H1 (cell line): Measurements from ENCODE around the gene PBX1. TPM values are rescaled to one million over a fixed set of nuclear protein-coding genes. Genes with fewer than 3 reads are reported as not detected.

Source experiments
- CTCF ChIA-PET: fragments of 300-600 bp; sonication (Branson Sonifier 250); formaldehyde crosslinking; loops from one replicate; lab custom pipeline; 2021; ENCODE audit not compliant: partially characterized antibody; lab: Charles Lee
- POLR2A ChIA-PET: fragments of 300-600 bp; sonication (Branson Sonifier 250); formaldehyde crosslinking; loops from one replicate; lab custom pipeline; 2021; ENCODE audit warnings: inconsistent platforms; ENCODE audit not compliant: partially characterized antibody; lab: Charles Lee
- DNase-seq, 2 experiments: peaks; one replicate each; pipeline versions ENCODE4 v3.0.0 to v3.0.0-alpha.2; 2010 to 2022; ENCODE audit warnings: low spot score in 2 of 2, low read depth in 1 of 2, mixed read lengths in 1 of 2
- FAIRE-seq: peaks from 2 replicates; lab custom pipeline; 2011; peaks lifted over from hg19 to GRCh38; lab: Jason Lieb, UNC
- H2AFZ ChIP-seq: 2 replicates; pipeline ENCODE4 v1.8.1; 2012; ENCODE audit warnings: low read length, inconsistent platforms
- H2AK5ac ChIP-seq: 2 replicates; pipeline ENCODE4 v1.6.1; 2013; ENCODE audit warnings: low read depth, low read length
- H2BK120ac ChIP-seq: replicated peaks from 2 replicates; pipeline ENCODE3; 2013; ENCODE audit warnings: low read depth, low read length, inconsistent platforms
- H2BK12ac ChIP-seq: 2 replicates; pipeline ENCODE4 v1.6.1; 2013; ENCODE audit warnings: low read depth, low read length
- H2BK15ac ChIP-seq: 2 replicates; pipeline ENCODE4 v1.6.1; 2013; ENCODE audit warnings: low read length
- H2BK20ac ChIP-seq: 2 replicates; pipeline ENCODE4 v1.6.1; 2013; ENCODE audit warnings: low read length
- H2BK5ac ChIP-seq: 2 replicates; pipeline ENCODE4 v1.6.1; 2013; ENCODE audit warnings: low read depth, low read length
- H3K14ac ChIP-seq: 2 replicates; pipeline ENCODE4 v1.6.1; 2013; ENCODE audit warnings: inconsistent platforms; ENCODE audit not compliant: insufficient read length
- H3K18ac ChIP-seq: 2 replicates; pipeline ENCODE4 v1.6.1; 2013; ENCODE audit warnings: low read length; ENCODE audit errors: extremely low read depth
- H3K23ac ChIP-seq: 2 replicates; pipeline ENCODE4 v1.6.1; 2013; ENCODE audit warnings: inconsistent platforms; ENCODE audit not compliant: insufficient read length
- H3K23me2 ChIP-seq: 2 replicates; pipeline ENCODE4 v1.6.1; 2013; ENCODE audit warnings: low read depth, low read length
- H3K27ac ChIP-seq: 2 replicates; pipeline ENCODE4 v1.6.1; 2011; ENCODE audit warnings: low read depth, low read length, inconsistent platforms
- H3K27me3 ChIP-seq, 4 experiments: replicated peaks in 1 of 4; 1 replicate in 1 of 4; 2 replicates in 3 of 4; pipeline versions ENCODE4 v1.6.1 to v1.8.1; 2011 to 2013; ENCODE audit warnings: low read length in 3 of 4, mild to moderate bottlenecking in 3 of 4, inconsistent platforms in 2 of 4, mixed read lengths in 2 of 4, moderate library complexity in 1 of 4; ENCODE audit not compliant: control insufficient read depth in 3 of 4, insufficient read depth in 3 of 4; ENCODE audit errors: extremely low read depth in 1 of 4
- H3K36me3 ChIP-seq, 4 experiments: 2 replicates each; pipeline versions ENCODE4 v1.6.1 to v1.8.1; 2011 to 2013; ENCODE audit warnings: mild to moderate bottlenecking in 4 of 4, low read length in 3 of 4, moderate library complexity in 2 of 4, control low read depth in 1 of 4, inconsistent platforms in 1 of 4; ENCODE audit not compliant: insufficient read depth in 4 of 4, control insufficient read depth in 2 of 4
- H3K4ac ChIP-seq: replicated peaks from 2 replicates; pipeline ENCODE3; 2013; ENCODE audit warnings: low read length, low read depth, mixed read lengths, inconsistent platforms; ENCODE audit not compliant: insufficient read length
- H3K4me1 ChIP-seq, 4 experiments: replicated peaks in 1 of 4; 1 replicate in 1 of 4; 2 replicates in 3 of 4; pipeline versions ENCODE4 v1.6.1 to v1.8.1; 2011 to 2013; ENCODE audit warnings: low read length in 3 of 4, inconsistent platforms in 2 of 4, mixed read lengths in 1 of 4; ENCODE audit not compliant: insufficient read depth in 4 of 4, control insufficient read depth in 3 of 4
- H3K4me2 ChIP-seq, 2 experiments: 2 replicates each; pipeline versions ENCODE4 v1.6.1 to v1.8.1; 2011 to 2013; ENCODE audit warnings: low read depth in 2 of 2, low read length in 2 of 2, control low read depth in 1 of 2, inconsistent platforms in 1 of 2, mild to moderate bottlenecking in 1 of 2; ENCODE audit not compliant: insufficient read depth in 1 of 2
- H3K4me3 ChIP-seq, 4 experiments: fragments of 200-600, 300-600 bp in 1 of 4; sonication (generic), shearing (Covaris generic), sonication (Bioruptor Twin) in 1 of 4; 2 replicates each; pipeline versions ENCODE4 v1.5.1 to v1.8.1; 2011 to 2016; ENCODE audit warnings: low read length in 4 of 4, low read depth in 3 of 4, control low read depth in 2 of 4, inconsistent platforms in 2 of 4, mild to moderate bottlenecking in 2 of 4, mixed read lengths in 1 of 4, moderate library complexity in 1 of 4; ENCODE audit not compliant: insufficient read depth in 2 of 4; ENCODE audit errors: extremely low read depth in 1 of 4
- H3K56ac ChIP-seq: replicated peaks from 2 replicates; pipeline ENCODE3; 2013; ENCODE audit warnings: low read depth, mild to moderate bottlenecking, mixed read lengths, low read length, inconsistent platforms; ENCODE audit not compliant: insufficient read length
- H3K79me1 ChIP-seq: 2 replicates; pipeline ENCODE4 v1.6.1; 2013; ENCODE audit warnings: low read depth, low read length, control low read depth
- H3K79me2 ChIP-seq, 2 experiments: 2 replicates each; pipeline versions ENCODE4 v1.6.1 to v1.8.1; 2012 to 2013; ENCODE audit warnings: low read length in 2 of 2, mild to moderate bottlenecking in 2 of 2, inconsistent platforms in 1 of 2; ENCODE audit not compliant: insufficient read depth in 2 of 2, control insufficient read depth in 1 of 2
- H3K9ac ChIP-seq, 4 experiments: replicated peaks in 1 of 4; 1 replicate in 1 of 4; 2 replicates in 3 of 4; pipeline versions ENCODE4 v1.6.1 to v1.8.1; 2011 to 2013; ENCODE audit warnings: low read depth in 3 of 4, low read length in 3 of 4, control low read depth in 2 of 4, mild to moderate bottlenecking in 2 of 4, moderate library complexity in 2 of 4, inconsistent platforms in 1 of 4; ENCODE audit errors: extremely low read depth in 1 of 4
- H3K9me3 ChIP-seq, 2 experiments: 2 replicates each; pipeline versions ENCODE4 v1.6.1 to v1.8.1; 2012 to 2013; ENCODE audit warnings: mild to moderate bottlenecking in 2 of 2, moderate library complexity in 2 of 2, control low read depth in 1 of 2, inconsistent platforms in 1 of 2, low read depth in 1 of 2, low read length in 1 of 2, mixed read lengths in 1 of 2; ENCODE audit not compliant: insufficient read depth in 2 of 2
- H4K20me1 ChIP-seq, 2 experiments: replicated peaks in 1 of 2; 2 replicates each; pipeline versions ENCODE3 to v1.8.1; 2011 to 2013; ENCODE audit warnings: inconsistent platforms in 2 of 2, low read length in 2 of 2, mild to moderate bottlenecking in 1 of 2; ENCODE audit not compliant: insufficient read depth in 2 of 2, control insufficient read depth in 1 of 2
- H4K5ac ChIP-seq: 2 replicates; pipeline ENCODE4 v1.6.1; 2013; ENCODE audit warnings: low read length, low read depth, mixed read lengths, inconsistent platforms; ENCODE audit not compliant: insufficient read length
- H4K8ac ChIP-seq: 2 replicates; pipeline ENCODE4 v1.8.0; 2013; ENCODE audit warnings: mild to moderate bottlenecking, moderate library complexity, low read length, inconsistent platforms; ENCODE audit not compliant: insufficient read depth; ENCODE audit errors: extremely low read depth
- H4K91ac ChIP-seq: replicated peaks from 2 replicates; pipeline ENCODE3; 2013; ENCODE audit warnings: low read length, mixed read lengths, inconsistent platforms; ENCODE audit not compliant: insufficient read length
- CHD2 ChIP-seq: IDR thresholded peaks from 2 replicates; pipeline ENCODE4 v1.6.1; 2012; ENCODE audit warnings: low read length, improper control_type of control experiment
- CREB1 ChIP-seq: IDR thresholded peaks from 2 replicates; pipeline ENCODE4 v1.6.1; 2012; ENCODE audit warnings: inconsistent platforms
- NANOG ChIP-seq: IDR thresholded peaks from 2 replicates; pipeline ENCODE4 v1.6.1; 2011; ENCODE audit warnings: low read length, low read depth, mild to moderate bottlenecking, inconsistent platforms; ENCODE audit not compliant: insufficient read depth, poor library complexity, severe bottlenecking
- SIRT6 ChIP-seq: IDR thresholded peaks from one replicate; pipeline ENCODE4 v1.7.1; 2012; ENCODE audit warnings: low read length, inconsistent platforms
- ZNF274 ChIP-seq: IDR thresholded peaks from 2 replicates; pipeline ENCODE4 v1.7.0; 2012; ENCODE audit warnings: low read length, borderline replicate concordance; ENCODE audit errors: extremely low read depth
- WGBS, 2 experiments: shearing (Covaris generic) in 1 of 2; methylation state at CpG; one replicate each; pipeline versions ENCODE4 v1.1.6 to v1.1.7; 2013 to 2015; ENCODE audit warnings: low lambda C conversion rate in 2 of 2, mixed read lengths in 2 of 2, inconsistent platforms in 1 of 2, low coverage in 1 of 2, missing lambda C conversion rate in 1 of 2; ENCODE audit not compliant: insufficient replicate concordance in 2 of 2, insufficient coverage in 1 of 2, insufficient read length in 1 of 2; ENCODE audit errors: extremely low coverage in 1 of 2, missing lambda C conversion rate in 1 of 2; 5-methylcytosine and 5-hydroxymethylcytosine counted together
- polyA plus RNA-seq, 7 experiments: library from polyadenylated mRNA; depleted of rRNA in 3 of 7; stranded (reverse) in 5 of 7; unstranded in 2 of 7; fragments of >200 nt in 5 of 7; fragments of 200-250 nt in 2 of 7; gene quantifications; 1 replicate in 5 of 7; 2 replicates in 1 of 7; 4 replicates in 1 of 7; pipeline versions ENCODE4 v1.2.1 to v1.2.3, GENCODE V29; 2011 to 2013; ENCODE audit warnings: missing spikeins in 2 of 7, mixed read lengths in 2 of 7
- total RNA-seq: library from RNA; stranded (reverse); fragmentation: NEBNext Ultra II Directional; extraction: Animal tissue kit (Norgen Biotek cat#: 25700); gene quantifications from 2 replicates; pipeline ENCODE4 v1.2.1, GENCODE V29; 2021
- TF ChIP-seq, protein P1 (sequence below): IDR thresholded peaks from 2 replicates; pipeline ENCODE4 v1.6.1; 2011; ENCODE audit warnings: low read depth, mild to moderate bottlenecking, low read length; ENCODE audit not compliant: insufficient read depth
- TF ChIP-seq, protein P2 (sequence below): IDR thresholded peaks from 2 replicates; pipeline ENCODE4 v1.6.1; 2012; ENCODE audit warnings: inconsistent platforms
- TF ChIP-seq, protein P3 (sequence below): IDR thresholded peaks from 2 replicates; pipeline ENCODE4 v1.6.1; 2012; ENCODE audit warnings: inconsistent platforms

PBX1 gene
- total and polyA plus RNA-seq, 2 of the 8 experiments (the other 6 are each of a cell fraction or from before 2014, with no cell fraction given) = 87.4 to 124 TPM

DNA sequence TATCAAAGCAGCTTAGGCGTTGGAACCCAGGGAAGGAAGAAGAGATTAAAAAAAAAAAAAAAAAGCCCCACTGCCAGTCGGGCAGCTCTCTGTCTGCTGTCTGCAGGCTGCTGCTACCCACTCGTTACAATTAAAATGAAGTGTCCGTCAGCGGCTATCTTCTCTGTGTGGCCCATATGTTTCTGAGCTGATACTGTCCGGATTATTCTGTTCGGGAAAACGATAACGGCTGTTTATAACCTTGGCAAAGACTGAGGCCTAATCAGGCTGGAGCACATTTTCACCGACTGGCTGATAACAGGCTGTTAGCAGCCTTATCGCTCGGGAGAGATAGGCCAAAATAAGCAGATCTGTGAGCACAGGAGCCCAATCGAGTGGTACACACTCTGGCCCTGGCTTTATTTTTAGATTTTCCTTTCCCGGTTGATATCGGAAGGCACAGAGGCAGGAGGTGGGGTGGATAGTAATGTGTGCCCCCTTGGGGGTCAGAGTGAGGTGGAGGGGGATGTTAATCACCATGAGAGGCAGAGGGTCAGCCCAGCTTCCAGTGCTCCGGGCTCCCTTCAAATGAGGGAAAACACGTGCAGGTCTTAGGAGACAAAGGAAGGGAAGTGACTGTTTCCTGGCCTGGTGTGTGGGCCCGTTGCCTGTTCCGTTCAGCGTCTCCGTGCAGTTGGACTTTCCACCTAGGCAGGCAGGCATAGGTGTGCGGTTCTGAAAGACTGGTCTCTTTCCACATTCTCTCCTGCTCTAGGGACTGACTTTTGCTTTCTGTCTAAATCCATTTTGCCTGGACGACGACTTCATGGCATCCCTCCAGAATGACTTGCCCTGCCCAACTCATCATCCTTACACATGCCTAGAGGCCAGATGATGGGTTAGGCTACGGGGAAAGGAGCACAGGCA is 153.4 kb downstream of the PBX1 start:
- DNase-seq (no peak), FAIRE-seq (no peak)
- peak overlapping the region; percentile 24 to 25; a peak in 2 of 4 replicates for H3K4me2 ChIP-seq
- peaks cover 10% of the 10 kb centered on the region for H3K79me1 ChIP-seq
- WGBS, 2 experiments = 83% methylated on average over 25 of the region's 25 CpGs; no CpG with 5 or more reads in 1 of the 2 experiments
- no peaks in the 10 kb centered on the region for H3K27me3 ChIP-seq
- no peak overlapping the region for H3K14ac ChIP-seq
- H4K5ac ChIP-seq = no peak overlapping the region
- no peaks in the 10 kb centered on the region for H3K9me3 ChIP-seq
- no peak overlapping the region for H3K4me3 ChIP-seq
- H3K36me3 ChIP-seq = no peaks in the 10 kb centered on the region
- H3K27ac ChIP-seq = 0 out of 2 replicates have a peak overlapping the region, but pooled peaks have one; percentile 29
- no peak overlapping the region for H2BK20ac ChIP-seq
- H3K23me2 ChIP-seq = no peaks in the 10 kb centered on the region; the same call in 1 of the 2 replicates
- H3K18ac ChIP-seq = peak overlapping the region; percentile 20; the same call in 1 of the 2 replicates
- peaks cover 8 to 16% of the 10 kb centered on the region in 2 experiments for H4K20me1 ChIP-seq
- peak overlapping the region; percentile 29 for H2AK5ac ChIP-seq
- H2BK120ac ChIP-seq = no peak overlapping the region
- ChIA-PET POLR2A (interaction anchor here (1.0 to 1.7 kb wide), 3 partner anchors 9 to 40 kb away, joined by 3 to 4 read pairs (median 3); no protein-coding TSS in a partner anchor), CTCF (interaction anchor here (1.4 kb wide), 1 partner anchor 18 kb away, joined by 4 read pairs; no protein-coding TSS in a partner anchor)
- H4K91ac ChIP-seq = no peak overlapping the region
- no peak overlapping the region for H3K4ac ChIP-seq
- peak overlapping the region; percentile 45; the same call in 1 of the 2 replicates for H2BK12ac ChIP-seq
- peaks cover 0 to 89% of the 10 kb centered on the region in 2 experiments; a peak in 2 of 4 replicates for H3K79me2 ChIP-seq
- H2BK15ac ChIP-seq = peak overlapping the region; percentile 31; the same call in 1 of the 2 replicates
- H2AFZ ChIP-seq = no peak overlapping the region
- H3K4me1 ChIP-seq = peaks cover 11 to 19% (median 18%) of the 10 kb centered on the region in 4 experiments
- H3K9ac ChIP-seq = no peak overlapping the region
- no peak overlapping the region for H4K8ac ChIP-seq
- H3K23ac ChIP-seq = no peak overlapping the region
- 0 out of 2 replicates have a peak overlapping the region, but pooled peaks have one; percentile 1 for H2BK5ac ChIP-seq
- no peak overlapping the region for H3K56ac ChIP-seq
- TF ChIP-seq, protein P1, sequence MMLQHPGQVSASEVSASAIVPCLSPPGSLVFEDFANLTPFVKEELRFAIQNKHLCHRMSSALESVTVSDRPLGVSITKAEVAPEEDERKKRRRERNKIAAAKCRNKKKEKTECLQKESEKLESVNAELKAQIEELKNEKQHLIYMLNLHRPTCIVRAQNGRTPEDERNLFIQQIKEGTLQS = no peak
- TF ChIP-seq CREB1 (no peak), SIRT6 (no peak), ZNF274 (no peak), NANOG (no peak), CHD2 (no peak)
- TF ChIP-seq, protein P2, sequence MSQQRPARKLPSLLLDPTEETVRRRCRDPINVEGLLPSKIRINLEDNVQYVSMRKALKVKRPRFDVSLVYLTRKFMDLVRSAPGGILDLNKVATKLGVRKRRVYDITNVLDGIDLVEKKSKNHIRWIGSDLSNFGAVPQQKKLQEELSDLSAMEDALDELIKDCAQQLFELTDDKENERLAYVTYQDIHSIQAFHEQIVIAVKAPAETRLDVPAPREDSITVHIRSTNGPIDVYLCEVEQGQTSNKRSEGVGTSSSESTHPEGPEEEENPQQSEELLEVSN = peak; percentile 35; the same call in 1 of the 2 replicates
- TF ChIP-seq, protein P3, sequence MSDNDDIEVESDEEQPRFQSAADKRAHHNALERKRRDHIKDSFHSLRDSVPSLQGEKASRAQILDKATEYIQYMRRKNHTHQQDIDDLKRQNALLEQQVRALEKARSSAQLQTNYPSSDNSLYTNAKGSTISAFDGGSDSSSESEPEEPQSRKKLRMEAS = peak; percentile 44; the same call in 1 of the 2 replicates
